RCC 7860 (cell line): ENCODE measurements around the gene AGTRAP.

Source experiments
- DNase-seq: peaks from one replicate; pipeline ENCODE4 v3.0.0-alpha.2; 2015; ENCODE audit warnings: low spot score
- FAIRE-seq: peaks from 2 replicates; lab custom pipeline; 2012; peaks lifted over from hg19 to GRCh38; lab: Jason Lieb, UNC

The AGTRAP gene

DNA sequence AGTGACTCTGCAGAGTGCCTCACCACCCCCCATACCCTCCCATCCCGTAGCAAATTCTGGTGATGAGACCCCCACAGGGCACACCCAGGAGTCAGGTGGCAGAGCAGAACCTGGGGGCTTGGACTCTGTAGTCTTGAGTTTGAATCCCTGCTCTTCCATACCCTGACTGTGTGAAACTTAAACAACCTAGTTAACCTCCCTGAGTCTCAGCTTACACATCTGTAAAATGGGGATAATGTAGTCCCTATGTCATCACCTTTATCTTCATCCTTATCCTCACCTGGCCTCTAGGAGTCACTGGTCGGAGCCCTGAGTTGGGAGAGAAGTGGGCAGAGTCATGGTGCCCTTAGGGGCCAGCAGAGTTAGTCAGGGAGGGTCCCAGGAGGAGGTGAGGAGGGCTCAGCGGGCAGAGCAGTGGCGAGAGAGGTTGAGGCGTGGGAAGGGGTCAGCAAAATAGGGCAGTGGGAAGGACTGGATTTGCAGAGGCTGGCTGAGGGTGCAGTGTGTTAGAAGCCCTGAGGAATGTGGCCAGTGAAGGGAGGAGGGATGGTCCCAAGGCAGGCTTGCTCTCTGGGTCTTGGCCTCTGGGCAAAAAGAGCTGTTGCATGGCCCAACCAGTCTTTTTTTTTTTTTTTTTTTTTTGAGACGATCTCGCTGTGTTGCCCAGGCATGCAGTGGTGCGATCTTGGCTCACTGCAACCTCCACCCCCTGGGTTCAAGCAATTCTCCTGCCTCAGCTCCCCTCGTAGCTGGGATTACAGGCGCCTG, 44.6 kb downstream of the AGTRAP start:
- no peak for DNase-seq
- no peak for FAIRE-seq

DNA sequence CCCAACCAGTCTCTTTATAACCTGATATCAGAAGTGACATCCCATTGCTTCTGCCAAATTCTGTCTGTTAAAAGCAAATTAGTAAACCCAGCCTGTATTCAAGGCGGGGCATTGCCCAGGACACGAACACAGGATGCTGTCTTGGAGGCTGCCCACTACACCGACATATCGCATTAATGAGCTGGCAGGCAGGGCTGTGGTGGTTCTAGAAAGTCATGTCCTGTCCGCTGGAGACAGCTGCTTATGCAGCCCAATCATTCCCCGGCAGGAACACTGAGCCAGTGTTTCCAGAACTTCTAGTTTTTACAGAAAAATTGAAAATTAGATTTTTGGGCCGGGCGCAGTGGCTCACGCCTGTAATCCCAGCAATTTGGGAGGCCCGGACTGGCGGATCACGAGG, 45.4 kb downstream of the AGTRAP start:
- no peak for DNase-seq
- no peak for FAIRE-seq

DNA sequence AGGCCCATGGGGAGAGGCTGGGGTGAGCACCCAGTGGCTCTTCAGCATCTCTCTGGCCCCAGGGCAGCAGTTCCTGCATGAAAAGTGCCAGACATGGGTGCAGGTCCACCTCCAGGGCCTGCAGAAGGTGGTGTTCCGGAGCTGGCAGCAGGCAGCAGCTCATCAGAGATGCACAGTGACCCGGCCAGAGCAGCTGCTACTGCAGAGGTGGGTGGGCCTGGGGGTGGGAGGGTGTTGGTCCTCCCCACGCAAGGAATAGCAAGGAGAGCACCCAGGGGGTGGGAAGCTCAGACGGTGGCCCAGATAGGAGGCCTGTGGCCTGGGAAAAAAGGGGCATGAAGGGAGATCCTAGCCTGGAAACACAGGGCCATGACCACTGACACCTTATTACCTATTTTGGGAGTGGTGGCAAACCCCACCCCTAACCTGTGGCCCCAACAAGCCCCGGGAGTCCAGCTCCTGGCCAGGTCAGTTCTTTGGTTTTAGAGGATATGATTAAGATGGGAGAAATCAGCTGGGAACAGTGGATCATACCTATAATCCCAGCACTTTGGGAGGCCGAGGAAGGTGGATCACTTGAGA, 46.3 kb downstream of the AGTRAP start:
- DNase-seq (no peak), FAIRE-seq (no peak)

DNA sequence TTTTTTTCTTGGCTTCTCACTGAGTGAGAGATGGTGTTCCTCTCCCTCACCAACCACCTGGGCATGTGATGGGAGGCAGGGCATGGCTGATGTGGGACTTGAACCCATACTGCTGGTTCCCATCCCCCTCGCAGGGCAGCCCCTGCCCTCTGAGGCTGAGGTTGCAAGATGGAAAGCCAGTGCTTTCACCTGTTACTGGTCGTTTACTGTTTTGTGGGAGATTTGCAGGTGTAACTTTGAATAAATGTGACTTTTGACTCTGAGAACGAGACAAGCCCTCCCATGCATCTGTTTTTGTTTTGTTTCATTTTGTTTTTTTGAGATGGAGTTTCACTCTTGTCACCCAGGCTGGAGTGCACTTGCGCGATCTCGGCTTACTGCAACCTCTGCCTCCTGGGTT, 47.6 kb downstream of the AGTRAP start:
- DNase-seq (no peak), FAIRE-seq (no peak)

DNA sequence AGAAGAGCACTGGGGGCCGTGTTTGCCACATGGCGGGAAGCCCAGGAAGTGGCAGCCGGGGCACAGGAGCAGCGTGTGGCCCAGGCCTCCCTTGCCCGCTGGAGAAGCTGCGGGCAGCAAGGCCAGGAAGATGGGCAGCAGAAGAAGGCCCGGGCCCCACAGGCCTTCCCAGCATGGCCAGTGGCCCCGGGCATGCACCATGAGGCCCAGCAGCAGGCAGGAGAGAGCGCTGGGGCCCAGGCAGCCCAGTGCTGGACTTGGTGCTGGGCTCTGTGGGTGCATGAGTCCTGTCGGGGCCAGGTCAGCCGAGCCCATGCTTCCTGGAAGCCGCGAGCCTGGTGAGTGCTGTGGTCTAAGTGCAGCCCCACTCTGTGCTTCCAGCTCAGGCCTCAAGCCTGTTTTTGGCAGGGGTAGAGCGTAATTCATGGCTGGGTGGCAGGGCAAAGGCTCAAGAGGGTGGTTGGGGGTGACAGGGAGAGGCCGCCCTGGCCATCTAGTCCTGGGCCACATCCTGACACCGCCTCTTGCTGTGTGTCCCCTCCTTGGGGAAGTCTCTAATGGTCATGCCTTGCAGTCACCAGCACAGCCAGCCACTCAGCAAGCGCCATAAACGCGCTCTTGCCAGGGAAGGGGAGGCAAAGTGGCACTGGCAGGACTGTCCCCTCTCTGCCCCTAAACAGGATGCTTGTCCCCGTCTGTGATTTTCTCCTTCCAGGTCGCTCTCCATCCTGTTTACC, 48.5 kb downstream of the AGTRAP start:
- DNase-seq (no peak), FAIRE-seq (no peak)

DNA sequence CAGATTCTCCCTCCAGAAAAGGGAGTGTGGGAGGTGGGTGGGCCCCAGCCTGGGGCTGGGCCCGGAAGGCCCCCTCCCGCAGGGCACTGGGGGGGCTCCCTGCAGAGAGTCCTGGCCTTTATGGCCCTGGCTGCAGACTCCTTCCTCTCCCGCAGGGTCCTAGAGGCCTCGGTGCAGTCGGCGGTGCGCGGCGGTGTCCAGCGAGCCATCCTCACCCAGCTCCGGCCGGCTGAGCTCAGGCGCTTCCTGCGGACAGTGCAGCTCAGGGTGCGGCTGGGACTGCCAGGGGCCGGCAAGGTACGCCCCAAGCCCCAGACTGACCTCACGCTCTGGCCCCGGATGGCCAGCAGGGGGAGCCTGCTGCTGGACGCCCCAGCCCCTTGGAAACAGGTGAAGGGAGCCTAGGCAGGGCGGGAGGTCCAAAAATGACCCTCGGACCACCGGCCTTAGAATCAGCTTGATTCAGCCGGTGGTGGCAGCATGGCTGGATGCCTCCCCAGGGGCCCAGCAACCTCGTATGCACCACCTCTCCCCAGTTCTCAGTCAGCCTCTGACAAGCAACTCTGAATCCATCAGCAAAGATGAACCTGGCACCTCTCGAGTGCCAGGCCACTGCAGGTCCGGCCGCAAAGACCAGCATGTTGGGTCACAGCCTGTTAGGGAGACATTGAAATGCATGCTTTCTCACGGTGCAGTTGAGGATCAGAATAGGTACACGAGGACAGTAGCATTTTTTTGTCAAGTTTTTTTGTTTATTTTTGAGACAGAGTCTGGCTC, 49.2 kb downstream of the AGTRAP start:
- FAIRE-seq, result no peak
- DNase-seq, result peak; percentile 56

- FAIRE-seq (no peak), DNase-seq (no peak)
These were observed 50.2 kb downstream of the AGTRAP start for GRCh38 chr1:11786168-11786567.

DNA sequence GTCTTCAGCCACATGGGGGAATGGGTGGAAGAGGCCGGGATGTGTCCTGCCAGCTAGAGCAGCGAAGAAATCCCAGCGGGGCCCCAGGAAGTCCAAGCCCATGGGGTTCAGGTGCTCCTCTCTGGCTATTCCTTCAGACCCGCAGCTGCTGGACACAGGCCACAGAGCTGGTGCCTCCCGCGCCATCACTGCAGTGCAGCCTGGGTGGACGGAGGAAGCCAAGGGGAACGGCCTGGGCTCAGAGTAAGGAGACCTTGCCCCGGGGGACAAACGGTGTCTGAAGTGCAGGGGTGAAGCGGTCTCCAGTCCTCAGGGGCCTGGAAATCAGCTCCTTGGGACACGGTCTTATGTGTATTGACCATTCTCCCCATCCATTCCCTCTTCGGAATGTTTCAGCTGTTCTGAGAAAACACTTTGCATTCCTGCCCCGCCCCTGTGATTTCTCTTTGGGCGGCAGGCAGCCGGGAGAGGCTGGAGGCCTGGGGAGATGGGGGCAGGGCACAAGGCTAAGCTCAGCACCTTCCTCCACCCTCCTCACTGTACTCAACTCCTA, 51.4 kb downstream of the AGTRAP start:
- DNase-seq, result no peak
- no peak for FAIRE-seq

- no peak for DNase-seq
- FAIRE-seq, result no peak
These were observed 52.0 kb downstream of the AGTRAP start for GRCh38 chr1:11787804-11788436.

GRCh38 chr1:11788549-11789053, 52.7 kb downstream of the AGTRAP start:
- DNase-seq, result no peak
- no peak for FAIRE-seq

DNA sequence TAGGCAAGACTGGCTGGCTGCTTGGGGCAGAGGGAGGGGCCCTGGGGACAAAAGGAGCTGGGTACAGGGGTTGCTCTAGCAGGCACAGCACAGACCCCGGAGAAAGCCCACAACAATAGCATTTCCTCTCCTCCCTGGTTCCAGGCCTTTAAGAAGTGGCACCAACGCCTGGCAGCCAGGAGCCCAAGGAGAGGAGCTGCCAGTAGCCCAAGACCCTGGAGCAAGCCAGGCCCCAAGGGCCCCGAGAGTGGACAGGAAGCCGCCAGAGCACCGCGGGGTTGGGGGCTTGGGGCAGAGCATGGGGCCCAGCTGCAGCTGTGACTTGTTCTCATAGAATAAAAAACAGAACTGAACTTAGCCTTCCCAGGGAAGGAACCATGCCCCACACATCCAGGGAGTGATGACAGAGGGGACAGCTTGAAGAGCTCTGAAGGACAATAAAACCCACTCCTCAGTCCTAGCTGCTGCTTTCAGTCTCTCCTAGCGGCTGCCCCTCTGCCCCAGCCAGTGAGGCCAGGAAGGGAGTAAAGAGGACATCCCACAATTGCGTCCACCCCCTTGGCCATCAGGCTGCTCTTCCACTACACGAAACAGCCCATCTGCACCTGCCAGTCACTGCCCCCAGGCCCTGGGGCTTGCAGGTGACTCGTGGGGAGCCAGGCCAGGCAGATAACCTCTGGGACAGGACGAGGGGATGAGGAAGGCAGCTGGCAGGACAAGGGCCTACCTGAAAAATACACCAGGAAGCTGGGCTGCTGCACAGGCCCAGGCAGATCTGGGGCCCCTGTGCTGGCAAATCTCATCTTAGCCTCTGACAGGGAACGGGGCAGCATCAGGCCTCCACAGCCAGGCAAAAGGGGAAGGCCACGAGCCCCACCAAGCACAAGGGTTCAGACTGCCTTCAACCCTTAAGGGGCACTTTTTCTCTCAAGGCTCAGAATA, 53.5 kb downstream of the AGTRAP start:
- DNase-seq (no peak), FAIRE-seq (no peak)

DNA sequence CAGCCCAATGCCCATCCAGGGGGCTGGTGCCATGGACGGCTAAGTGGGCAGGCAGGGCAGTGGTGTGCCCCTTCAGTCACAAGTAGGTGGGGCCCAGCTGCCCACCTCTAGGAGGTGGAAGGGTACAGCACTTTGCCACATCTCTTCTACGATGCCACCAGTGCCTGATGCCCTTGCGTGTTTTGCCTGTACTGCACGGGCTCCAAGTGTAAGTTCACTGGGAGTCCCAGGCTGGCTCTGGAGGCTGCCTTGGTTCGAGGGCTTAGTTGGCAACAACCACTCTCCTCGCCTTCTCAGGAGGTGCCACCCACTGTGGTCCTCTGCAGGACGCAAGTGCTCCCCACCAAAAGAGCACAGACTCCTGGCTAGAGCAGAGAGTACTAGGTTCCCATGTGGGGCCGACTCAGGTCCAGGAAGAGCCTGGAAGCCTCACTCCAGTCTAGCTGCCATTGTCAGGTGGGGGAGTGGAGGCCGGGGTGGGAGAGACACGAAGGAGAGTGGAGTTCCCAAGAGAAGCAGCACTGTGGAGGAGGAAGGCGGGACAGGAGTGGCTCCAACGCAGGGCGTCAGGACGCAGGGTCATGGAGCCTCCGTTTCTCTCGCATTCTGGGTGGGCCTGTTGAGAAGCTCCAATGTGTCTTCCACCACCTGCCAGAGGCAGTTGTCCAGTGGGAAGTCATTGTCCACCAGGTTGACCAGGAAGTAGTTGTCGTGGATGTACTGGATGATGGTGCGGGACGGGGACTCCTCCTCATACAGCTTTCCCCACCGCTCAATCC, 54.4 kb downstream of the AGTRAP start:
- no peak for FAIRE-seq
- no peak for DNase-seq

DNA sequence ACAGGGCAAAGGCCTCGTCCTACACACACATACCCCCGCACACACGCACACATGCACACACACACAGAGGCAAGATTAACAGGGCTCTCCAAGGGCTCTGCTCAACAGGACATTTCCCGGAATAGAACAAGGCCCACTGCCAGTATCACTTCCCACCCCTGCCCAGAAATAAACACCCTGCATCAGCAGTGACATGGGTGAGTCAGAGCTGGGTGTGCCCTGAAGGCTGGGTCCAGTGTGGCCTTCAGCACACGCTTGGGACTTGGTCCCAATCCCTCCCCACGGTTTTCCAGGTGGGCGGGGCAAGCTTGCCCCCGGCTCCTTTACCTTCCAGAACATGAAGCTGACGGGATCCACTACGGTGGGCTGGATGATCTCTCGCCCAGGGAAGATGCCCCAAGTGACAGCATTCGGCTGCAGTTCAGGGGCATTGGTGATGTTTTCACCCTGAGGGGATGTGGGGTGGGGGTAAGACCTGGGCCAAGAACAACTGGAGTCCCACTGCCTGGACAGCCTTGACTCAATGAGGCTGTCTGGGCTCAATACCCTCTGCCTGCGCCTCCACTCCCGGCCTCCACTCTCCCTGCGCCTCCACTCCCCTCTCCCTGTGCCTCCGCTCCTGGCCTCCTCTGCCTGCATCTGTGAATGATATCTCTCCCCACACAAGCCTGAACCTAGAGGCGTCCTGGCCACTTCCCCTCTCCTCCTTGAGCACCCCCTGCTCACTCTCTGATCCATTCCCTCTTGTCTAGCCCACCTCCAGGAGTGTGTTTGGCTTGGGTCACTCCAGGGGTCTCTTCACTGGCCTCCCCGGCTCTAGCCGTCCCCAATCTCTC, 55.2 kb downstream of the AGTRAP start:
- FAIRE-seq, result no peak
- no peak for DNase-seq

DNA sequence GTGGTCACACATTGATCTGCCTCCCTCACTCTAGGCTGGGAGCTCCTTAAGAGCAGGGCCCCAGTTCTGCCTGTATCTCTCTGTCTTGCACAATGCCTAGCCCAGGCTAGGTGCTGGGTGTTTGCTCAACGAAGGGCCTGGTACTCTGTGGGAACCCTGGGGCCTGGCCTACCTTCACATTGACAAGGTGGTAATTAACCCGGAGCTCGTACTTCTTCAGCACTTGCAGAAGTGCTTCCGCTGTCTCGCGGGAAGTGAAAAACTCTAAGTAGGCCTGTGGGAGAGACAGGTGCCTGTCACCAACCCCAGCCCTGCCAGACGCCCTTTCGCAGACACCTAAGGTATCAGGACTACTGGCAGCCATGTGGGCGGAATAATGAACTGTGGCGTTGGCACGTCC, 56.2 kb downstream of the AGTRAP start:
- FAIRE-seq, result no peak
- no peak for DNase-seq

DNA sequence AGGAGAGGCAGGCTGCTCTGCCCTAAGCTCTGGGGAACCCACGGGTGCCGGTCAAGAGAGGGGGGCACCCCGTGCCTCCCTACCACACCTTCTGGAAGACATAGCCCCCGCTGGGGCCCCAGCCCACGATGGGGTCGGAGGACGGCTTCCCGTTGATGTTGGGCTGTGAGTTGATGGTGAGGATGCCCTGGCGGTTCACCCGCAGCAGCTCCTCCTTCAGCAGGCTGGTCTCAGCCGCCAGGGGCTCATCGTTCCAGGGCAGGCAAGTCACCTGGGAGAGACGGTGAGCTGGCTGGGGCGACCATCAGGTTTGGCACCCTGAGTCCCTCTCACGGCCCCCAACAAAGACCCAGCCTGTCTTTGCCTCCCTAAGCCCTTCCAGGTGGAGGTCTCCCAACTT, 57.9 kb downstream of the AGTRAP start:
- no peak for DNase-seq
- no peak for FAIRE-seq

DNA sequence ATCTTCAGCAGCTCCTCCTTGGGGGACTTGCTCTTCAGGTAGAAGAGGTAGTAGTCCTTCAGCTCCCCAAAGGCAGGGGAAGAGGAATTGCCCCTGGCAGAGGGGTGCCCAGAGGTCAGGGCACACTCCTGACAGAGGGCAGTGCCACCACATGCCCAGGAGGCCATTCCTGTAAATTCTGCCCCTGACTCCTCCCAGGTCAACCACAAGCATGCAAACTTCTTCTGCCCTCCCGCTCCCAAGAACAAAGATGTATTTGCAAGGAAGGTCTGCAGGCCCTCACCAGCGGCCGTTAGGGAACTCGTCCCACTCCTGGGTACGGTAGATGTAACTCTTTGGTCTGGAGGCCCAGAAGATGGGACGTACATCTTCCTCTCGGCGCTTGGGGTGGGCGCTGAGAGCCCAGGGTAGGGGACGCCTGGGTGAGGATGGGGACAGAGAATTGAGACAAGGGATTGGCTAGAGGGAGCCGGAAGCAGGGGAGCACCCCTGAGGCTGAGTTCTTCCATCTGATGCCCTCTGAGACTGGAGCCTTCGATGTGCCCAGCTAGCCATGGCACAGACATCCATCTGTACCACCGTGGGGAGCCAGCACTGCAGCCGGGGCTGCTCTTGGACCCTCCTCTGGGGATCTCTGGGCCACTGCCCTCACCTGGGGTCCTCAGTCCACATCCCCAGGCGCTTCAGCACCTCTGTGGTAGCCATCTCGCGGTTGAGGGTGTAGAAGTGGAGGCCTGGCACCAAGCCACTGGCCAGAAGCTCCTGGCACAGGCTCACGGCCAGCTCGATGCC, 58.7 kb downstream of the AGTRAP start:
- no peak for FAIRE-seq
- DNase-seq, result no peak
